ENCODE data around the gene HOXA13.

DNA sequence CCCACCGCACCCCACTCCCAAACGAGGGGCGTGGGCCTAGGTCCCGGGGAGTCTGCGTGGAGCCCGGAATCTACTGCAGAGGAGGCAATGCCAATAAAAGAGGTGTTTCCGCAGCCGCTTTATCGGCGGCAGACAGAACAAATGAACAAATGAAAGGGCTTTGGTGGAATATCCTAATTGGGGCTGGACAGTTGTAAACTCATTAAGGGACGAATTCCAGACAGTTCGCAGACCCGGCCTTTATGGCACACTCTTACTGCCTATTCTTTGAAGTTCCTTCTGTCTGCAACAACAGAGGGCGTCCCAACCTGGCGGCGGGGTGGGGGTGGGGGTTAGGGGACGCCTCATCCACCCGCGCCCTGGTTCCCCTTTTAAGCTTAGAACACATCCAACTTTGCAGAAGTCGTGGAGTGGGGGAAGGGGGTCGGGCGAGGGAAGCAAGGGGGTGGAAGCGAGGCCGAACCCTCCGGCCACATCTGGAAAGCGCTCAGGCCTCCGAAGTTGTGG, 38.6 kb downstream of the HOXA13 start:
- TF ChIP-seq EP300 (conservative IDR thresholded peaks at IDR 0.05; ENCODE audit: poor library complexity, severe bottlenecking) = no peak
- TF ChIP-seq TAF1 (IDR thresholded peaks at IDR 0.05; ENCODE audit: low read depth) = no peak
- no peak for TF ChIP-seq RAD21 (conservative IDR thresholded peaks at IDR 0.05)
- TF ChIP-seq POLR2AphosphoS5 (IDR thresholded peaks at IDR 0.05) = no peak
- TF ChIP-seq EZH2 (IDR thresholded peaks at IDR 0.05; ENCODE audit: borderline replicate concordance, insufficient read depth, low read length, poor library complexity, severe bottlenecking) = no peak
- TF ChIP-seq, protein P1, sequence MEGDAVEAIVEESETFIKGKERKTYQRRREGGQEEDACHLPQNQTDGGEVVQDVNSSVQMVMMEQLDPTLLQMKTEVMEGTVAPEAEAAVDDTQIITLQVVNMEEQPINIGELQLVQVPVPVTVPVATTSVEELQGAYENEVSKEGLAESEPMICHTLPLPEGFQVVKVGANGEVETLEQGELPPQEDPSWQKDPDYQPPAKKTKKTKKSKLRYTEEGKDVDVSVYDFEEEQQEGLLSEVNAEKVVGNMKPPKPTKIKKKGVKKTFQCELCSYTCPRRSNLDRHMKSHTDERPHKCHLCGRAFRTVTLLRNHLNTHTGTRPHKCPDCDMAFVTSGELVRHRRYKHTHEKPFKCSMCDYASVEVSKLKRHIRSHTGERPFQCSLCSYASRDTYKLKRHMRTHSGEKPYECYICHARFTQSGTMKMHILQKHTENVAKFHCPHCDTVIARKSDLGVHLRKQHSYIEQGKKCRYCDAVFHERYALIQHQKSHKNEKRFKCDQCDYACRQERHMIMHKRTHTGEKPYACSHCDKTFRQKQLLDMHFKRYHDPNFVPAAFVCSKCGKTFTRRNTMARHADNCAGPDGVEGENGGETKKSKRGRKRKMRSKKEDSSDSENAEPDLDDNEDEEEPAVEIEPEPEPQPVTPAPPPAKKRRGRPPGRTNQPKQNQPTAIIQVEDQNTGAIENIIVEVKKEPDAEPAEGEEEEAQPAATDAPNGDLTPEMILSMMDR (IDR thresholded peaks at IDR 0.05; ENCODE audit: poor library complexity, severe bottlenecking) = no peak

Data from neural cell (in vitro differentiated cells).